Sciatic nerve (tissue), 2 donors: ENCODE measurements around the gene GREM2. TPM values are rescaled to one million over a fixed set of nuclear protein-coding genes. Genes with fewer than 3 reads are reported as not detected.

Experiments used
- ATAC-seq: fragments of 200-7000 bp; cut with Tn5 transposase; one replicate; pipeline ENCODE4 v1.9.1; 2020; ENCODE audit warnings: mild to moderate bottlenecking, moderate library complexity
- DNase-seq: peaks from one replicate; pipeline ENCODE4 v3.0.0-alpha.2; 2020; ENCODE audit warnings: low spot score
- intact Hi-C: fragments of 100-400 bp; cut with DNase I; formaldehyde crosslinking; loops from one replicate; pipeline ENCODE4 v1.14.2; 2022
- total RNA-seq: library from RNA; stranded (reverse); fragmentation: NEBNext Ultra II Directional; extraction: Animal tissue kit (Norgen Biotek cat#: 25700); gene quantifications from one replicate; pipeline ENCODE4 v1.2.1, GENCODE V29; 2021
- donor health status: DM: no; HTN: no; CAD: no.
- donor health status: DM: no; HTN: no; CAD: no.

Gene GREM2
- total RNA-seq, 1 donor from 2014 or later: 1.0 TPM

DNA sequence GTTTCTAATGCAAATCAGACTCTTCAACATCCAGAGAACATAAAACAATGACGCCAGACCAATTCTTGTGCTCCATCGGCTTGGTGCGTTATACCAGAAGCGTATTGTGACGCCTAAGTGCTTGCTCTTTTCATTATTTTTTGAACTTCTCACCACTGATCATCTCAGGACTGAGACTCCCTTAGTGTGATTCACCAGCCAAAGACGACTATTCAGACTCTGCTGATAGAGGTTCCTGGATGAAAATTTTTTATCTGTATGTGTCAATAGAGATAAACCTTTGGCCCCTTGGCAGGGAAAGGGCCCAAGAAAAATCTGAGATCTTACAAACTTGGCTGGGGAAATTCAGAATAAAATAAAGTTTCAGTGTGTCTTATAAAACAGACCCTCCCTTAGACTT, 856 bp upstream of the GREM2 start:
- peak; percentile 28 for ATAC-seq
- intact Hi-C loops: no loop called here
- DNase-seq: no peak

DNA sequence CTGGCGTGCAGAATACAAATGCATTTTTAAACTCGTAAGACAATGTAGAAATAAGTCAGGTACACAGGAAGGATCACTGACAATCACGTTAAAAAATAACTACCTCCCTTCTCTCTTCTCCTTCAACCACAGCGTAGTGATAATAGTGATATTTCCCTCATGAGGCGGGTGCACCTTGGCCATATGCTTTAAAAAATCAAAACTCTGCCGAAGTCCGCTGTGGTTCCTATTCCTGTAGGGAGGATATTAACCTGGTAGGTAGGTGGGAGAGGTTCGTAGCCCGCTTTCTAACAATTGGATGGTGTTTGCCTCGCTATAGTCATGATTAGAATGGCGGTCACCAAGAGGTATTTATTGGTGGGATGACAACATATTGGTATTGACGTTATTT, 732 bp downstream of the GREM2 start:
- DNase-seq: no peak
- ATAC-seq: no peak
- intact Hi-C loops: no loop called here

DNA sequence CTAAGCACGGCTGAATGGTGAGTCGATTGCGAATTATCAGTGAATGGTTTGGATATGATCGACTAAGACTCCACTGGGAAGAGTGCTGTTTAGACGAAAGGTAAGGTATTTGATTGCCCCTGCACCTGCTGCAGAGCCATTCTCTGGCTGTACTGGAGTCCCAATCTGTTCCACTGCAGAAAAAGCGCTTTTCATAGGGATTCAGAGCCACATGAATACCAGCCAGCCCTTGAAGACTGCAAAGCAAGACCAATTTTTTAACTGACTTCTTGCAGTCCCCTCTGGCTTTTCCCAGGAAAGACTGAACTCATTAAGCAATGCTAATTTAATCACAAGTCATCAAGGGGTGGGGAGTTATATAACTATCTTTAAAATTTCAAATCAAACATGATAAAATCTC, 1.3 kb downstream of the GREM2 start:
- intact Hi-C loops: no loop called here
- ATAC-seq (no peak), DNase-seq (no peak)

DNA sequence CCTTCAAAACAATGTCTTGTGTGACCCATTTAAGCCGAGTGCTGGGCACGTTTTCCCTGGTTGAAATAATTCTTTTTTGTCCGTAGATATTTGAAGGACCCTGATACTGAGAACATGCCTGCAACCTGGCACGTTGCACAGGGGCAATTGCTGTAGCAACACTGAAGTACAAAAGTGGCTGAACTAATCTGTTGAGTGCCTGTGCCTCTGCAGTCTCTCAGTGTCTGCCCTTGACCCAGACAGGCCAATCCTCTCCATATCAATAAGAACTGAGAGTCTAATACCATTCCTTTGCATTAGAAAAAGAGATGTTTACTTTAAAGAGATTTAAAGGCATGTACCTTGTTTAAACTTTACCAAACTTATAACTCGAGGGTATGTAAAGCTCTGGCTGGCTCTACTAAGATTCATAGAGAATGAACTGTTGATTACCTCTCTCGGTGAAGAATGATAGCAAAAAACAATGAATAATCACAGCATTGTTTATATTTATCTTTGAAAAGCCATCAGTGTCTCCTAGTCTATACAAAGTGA, 2.4 kb downstream of the GREM2 start:
- intact Hi-C loops: no loop called here
- ATAC-seq (no peak), DNase-seq (no peak)

DNA sequence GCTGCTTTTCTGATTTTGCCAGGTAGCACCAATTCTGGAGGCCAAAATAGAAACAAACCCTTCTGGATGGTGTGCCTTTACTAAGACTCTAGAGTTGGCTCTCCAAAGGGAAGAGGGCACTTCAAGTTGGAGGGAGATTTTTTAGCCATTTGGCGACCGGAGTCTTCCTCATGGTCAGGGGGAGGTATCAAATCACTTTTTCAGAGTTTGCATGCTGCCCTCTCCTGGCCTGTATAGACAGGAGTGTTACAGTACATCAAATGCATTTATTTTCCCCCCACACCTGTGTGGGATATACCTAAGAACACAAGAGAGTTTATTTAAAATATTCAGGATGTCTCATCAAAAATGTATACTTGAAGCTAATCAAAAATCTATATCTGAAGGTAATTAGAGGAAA, 3.2 kb downstream of the GREM2 start:
- intact Hi-C loops: no loop called here
- no peak for ATAC-seq
- DNase-seq: no peak

DNA sequence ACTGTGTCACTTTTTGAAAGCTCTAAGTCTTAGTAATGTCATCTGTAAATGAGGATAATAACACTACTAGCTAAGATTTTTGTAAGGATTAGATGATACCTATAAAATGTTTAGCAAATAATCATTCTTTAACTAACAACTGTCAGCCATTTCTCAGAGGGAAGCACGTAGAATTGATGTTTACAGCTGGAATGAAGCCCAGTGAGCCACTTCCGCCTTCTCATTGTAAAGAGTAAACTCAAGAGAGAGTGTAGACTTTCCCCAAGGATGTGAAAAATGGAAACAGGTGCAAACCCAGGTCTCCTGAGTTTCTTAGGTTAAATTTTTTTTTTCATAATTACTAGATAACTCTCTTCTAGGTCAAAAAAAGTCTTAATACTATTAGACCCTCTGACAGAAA, 4.9 kb downstream of the GREM2 start:
- intact Hi-C loops: no loop called here
- no peak for ATAC-seq
- DNase-seq: no peak

DNA sequence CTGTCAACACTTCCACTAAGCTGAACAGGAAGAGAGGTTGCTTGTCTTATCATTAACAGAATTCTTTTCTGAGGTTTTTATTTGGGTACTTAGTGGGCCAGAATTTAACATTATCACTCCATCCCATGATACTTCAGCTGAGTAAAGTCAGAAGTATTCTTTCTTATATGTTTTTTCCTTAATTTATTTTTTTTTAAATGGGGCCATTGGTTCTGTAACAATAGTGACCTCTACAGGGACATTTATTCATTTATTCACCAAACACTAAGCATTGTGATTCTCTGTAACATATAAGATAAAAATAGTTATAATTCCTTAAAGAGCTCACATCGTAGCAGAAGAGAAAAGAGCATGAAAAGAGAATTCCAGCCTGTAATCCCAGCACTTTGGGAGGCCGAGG, 9.8 kb downstream of the GREM2 start:
- intact Hi-C loops: no loop called here
- DNase-seq (no peak), ATAC-seq (no peak)

DNA sequence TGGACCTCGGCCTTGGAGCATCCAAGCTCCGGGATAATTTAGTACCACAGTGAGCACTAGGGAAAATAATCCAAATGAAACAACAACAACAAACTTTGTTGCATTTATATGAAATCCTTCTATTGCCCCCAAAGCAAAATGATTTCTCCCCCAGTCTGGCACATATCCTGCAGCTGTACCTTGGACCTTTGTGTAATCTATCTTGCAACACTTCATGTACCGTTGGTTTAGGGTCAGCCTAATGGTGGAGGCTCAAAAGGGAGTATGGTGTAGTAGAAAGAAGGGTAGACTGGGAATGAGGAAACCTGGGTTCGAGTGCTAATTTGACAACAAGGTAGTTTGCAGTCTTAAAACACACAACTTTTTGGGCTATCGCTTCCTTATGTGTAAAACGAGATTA, 12.1 kb downstream of the GREM2 start:
- ATAC-seq (no peak), DNase-seq (no peak)
- intact Hi-C loops: no loop called here

DNA sequence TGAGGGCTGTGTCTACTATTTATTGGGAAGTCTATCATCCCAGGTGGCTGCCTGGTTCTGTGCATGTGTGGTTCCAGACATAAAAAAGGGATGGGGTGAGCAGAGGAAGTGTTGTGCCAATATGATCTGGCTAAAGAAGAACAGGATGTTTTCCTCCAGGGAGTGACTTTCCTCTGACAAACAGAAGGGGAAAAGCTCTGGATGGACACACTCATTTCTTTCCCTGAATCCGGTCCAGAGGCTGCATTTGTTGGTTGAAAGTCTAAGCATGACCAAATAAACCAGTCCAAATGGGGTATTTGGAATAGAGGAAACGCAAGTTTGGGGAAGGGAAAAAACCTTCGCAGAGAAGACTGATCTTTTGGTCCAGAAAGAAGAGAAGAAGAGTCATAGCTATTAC, 12.7 kb downstream of the GREM2 start:
- intact Hi-C loops: no loop called here
- DNase-seq: no peak
- ATAC-seq: no peak

DNA sequence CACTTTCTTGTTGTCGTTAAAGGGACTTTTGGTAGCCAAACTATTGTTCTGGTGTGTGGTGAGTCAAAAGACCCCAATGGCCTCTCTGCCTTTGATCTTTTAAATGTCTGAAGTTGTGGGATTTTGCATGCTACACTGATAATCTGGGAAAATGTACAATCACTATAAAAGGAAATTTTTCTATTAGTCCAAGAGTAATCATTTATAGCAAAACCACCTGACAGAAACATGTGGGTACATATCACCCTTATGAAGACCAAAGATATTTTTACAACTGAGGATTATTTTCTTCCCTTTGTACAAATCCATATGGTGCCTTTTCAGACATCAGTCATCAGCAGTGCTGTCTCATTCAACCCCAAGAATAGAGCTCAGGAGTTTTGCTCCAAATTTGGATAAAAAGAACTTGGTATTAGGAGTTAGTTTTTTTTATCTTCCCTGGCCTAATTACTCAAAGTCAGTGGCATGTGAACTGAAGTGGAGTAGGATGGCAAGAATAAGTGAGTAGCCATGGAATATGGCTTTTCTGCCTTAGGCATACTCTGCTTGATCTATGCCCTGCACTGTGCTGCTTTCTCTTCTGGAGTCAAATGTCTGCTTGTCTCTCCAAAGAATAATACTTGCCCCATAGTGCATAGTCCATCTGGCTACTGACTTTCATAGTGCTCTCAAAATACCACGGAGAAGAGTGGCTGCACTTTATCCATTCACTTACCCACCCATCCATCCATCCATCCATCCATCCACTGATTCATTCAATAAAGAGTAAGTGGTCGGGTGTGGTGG, 13.5 kb downstream of the GREM2 start:
- DNase-seq (no peak), ATAC-seq (no peak)
- intact Hi-C loops: no loop called here

DNA sequence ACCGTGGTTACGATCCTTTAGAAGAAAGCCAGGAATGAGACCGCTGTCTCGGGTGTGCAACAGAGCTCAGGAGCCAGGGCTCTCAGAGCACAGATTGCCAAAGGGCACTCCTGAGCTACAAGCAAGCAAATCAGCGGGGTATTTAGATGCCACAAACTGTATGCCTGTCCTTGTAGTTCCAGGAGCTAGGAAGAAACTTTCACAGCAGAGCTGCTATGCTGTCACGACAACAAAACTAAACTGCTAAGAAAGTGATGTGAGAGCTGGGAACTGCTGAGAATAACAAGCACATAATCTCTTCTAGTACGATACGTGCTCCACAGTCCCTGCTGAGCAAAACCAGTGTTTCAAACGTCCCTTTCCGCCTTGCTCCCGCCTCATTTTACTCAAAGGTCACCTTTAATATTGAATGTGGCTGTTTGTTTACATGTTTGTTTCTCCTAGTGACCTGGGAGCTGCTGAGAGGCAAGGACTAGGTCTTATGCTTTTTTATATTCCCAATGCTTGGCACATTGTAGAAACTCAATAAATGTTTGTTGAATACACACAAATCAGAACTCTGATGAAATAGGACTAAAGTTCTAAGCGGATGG, 14.7 kb downstream of the GREM2 start:
- ATAC-seq (peak; percentile 48), DNase-seq (no peak)
- intact Hi-C loops: no loop called here

DNA sequence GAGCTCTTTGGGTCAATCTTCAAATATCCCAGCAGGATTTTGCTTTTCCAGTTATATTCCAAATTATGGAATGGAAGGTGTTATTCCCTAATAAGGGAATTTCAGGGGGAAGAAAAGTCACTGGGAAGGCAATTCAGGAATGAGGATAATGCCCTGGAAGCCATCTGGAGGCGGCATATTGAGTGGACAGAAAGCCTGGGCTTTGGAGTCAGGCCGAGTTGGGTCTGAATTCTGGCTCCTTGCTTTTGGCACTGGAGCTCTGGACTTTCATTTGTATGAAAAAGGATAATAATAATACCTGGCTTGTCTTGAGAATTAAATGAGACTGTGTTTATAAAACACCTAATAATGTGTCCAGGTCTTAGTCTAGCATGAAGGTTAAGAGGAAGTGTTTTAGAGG, 16.5 kb downstream of the GREM2 start:
- intact Hi-C loops: no loop called here
- ATAC-seq: no peak
- DNase-seq: no peak

DNA sequence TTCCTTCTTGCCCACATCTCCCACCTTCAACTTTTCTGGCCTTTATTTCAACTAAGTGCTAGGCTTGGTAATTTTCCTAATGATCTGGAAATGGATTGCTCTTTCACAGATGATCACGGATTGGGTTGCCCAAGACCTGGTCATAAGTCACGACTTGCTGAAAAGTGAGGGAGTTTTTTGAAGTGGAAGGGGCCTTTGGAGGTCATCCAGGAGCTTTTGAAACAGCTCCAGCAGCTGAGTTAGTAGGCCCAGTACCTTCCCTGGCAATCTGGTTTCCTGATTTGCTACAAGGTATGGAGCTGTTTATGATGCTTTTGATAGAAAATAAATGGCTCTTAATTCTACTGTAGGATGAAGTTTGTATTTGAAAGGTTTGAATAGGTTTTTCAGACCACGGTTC, 20.4 kb downstream of the GREM2 start:
- no peak for ATAC-seq
- DNase-seq: no peak
- intact Hi-C loops: no loop called here

DNA sequence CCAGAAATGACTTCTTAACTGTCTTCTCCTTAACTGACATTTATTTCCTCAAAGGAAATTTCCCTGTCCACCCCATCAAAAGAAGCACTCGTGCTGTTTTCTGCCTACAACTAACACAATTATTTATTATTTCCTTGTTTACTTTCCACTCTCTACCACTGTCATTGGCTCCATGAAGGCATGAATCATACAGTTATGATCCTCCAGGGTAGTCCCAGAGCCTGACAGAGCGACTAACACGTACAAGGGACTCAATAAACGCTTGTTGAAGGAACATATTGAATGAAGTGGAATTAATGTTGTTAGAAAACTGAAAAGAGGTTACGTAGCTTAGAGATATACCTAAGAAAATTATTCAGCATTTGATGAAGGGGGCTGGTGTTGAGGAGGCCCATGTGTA, 20.9 kb downstream of the GREM2 start:
- ATAC-seq (no peak), DNase-seq (no peak)
- intact Hi-C loops: no loop called here

DNA sequence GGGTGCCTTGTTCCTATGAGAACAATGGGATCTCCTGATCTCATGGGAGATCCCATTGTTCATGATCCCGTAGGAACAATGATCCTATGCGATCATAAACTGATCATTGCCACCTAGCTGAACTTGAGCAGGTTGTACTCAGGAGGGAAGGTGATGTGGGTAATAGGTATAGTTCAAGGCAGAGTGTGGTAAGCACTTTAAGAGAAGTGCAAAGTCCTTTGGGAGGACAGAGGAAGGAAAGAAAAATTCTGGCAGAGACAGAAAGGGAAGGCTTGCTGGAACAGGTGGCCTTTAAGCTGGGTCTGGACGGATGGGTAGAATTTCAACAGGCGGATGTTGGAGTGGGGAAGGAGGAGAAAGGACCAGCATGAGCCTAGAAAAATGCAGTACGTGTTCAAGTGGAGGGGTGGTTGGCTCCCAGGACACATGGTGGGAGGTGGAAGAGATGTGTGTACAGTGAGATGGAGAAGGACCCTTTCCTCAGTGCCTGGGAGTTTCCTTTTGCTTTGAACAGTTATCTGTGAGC, 22.3 kb downstream of the GREM2 start:
- ATAC-seq (no peak), DNase-seq (no peak)
- intact Hi-C loops: no loop called here

DNA sequence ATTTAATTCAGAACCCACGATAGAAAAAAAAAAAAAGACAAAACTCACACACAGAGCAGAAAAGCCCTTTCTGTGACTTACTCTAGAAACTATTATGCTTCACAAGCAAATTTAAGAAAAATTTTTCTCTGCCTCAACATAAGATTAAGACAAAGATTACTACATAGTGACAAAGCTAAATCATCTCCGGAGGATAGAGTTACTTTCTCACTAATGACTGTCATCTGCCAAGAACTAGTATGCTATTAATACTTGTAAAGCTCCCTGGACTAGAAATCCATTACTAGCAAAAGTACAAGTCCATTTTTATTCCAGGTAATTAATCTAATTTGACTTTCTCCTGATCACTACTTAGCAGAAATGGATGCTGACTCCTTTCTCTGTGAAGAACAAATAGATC, 25.9 kb downstream of the GREM2 start:
- intact Hi-C loops: no loop called here
- no peak for ATAC-seq
- DNase-seq: no peak

DNA sequence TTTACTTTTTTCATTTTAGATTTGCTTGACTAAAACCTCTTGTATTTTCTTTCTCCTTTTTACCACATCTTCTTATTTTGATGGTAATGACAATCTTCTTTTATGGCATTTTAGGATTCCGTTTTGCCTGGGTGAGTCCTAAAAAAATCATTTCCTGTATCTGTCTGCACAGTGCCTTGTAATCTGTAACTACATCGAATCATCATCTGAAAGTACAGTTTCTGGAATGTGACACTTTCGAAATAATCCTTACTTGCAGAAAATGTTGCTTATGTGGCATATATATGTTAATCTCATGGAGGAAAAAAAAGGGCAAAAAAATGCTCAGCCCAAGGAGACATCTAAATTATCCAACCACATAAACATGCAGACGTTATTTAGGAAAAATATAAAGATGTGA, 29.0 kb downstream of the GREM2 start:
- no peak for ATAC-seq
- DNase-seq: no peak
- intact Hi-C loops: no loop called here

DNA sequence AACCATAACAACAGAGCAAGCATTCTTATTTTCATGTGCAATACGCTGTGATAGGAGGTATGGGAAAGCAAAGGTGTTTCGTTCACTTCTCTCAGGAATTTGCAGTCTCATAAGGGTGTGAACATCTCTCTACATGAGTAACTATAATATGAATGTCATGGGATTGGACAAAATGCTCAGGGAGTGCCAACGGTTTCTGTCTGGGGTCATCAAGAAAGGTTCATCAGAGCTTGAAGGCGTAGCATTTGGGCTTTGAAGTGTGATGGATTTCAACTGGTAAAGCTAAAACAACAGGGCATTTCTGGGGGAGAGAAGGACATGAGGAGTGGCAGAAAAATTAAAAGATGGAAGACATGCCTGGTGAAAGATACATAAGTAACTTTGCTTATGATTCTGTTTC, 32.4 kb downstream of the GREM2 start:
- no peak for ATAC-seq
- intact Hi-C loops: no loop called here
- no peak for DNase-seq

DNA sequence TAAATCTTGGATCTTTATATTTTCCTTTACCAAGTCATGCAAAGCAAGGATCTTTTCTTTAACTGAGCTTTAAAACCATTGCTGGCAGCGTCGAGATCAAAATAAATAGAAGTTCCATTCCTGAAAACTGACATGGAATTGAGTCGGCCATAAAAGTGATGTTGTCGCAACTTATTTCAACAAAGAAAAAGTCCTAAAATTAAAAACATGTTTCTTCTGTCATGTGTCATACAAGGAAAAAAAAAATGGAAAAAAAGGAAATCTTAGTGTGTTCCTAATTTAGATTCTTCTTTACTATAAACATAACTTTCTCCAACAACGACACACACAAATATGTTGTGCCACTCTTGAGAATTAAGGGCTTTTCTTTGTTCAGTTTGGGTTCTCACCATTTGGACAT, 34.9 kb downstream of the GREM2 start:
- no peak for ATAC-seq
- intact Hi-C loops: no loop called here
- no peak for DNase-seq

DNA sequence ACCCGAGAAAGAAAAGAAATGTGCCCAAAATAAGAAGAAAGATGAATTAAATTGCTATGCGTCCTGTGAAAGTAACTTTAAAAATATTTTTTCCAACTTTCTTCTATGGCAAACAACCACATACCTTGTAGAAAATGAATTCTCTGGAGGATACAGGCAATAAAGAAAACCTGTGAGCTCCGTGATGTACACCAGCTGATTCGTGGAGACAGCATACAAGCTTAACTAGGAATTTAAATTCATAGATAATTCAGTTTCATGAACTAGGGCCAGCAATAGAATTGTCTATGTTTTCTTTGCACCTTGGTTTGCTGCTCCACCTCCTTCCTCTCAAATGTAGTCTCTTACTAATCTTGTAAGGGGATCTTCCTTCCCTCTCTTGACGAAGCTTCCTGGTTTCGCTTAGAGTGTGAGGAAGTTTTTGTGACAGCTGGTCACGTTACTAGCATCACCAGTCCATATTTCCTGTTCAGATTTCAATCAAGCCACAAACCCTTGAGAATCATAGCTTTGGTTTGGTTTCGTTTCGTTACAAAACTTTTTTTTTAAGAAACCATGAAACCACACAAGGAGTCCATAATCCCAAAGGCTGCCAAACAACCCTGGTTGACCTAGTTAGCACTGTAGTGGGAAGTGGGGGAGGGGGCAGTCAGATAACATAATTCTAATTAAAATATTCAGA, 35.8 kb downstream of the GREM2 start:
- ATAC-seq (peak; percentile 88), DNase-seq (no peak)
- intact Hi-C loops: no loop called here
